ENCODE results near the gene SPINK8.

- TF ChIP-seq, protein P1, sequence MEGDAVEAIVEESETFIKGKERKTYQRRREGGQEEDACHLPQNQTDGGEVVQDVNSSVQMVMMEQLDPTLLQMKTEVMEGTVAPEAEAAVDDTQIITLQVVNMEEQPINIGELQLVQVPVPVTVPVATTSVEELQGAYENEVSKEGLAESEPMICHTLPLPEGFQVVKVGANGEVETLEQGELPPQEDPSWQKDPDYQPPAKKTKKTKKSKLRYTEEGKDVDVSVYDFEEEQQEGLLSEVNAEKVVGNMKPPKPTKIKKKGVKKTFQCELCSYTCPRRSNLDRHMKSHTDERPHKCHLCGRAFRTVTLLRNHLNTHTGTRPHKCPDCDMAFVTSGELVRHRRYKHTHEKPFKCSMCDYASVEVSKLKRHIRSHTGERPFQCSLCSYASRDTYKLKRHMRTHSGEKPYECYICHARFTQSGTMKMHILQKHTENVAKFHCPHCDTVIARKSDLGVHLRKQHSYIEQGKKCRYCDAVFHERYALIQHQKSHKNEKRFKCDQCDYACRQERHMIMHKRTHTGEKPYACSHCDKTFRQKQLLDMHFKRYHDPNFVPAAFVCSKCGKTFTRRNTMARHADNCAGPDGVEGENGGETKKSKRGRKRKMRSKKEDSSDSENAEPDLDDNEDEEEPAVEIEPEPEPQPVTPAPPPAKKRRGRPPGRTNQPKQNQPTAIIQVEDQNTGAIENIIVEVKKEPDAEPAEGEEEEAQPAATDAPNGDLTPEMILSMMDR (IDR thresholded peaks at IDR 0.05): no peak
- TF ChIP-seq POLR2A (IDR thresholded peaks at IDR 0.05; ENCODE audit: low read depth) (no peak), POLR2AphosphoS5 (IDR thresholded peaks at IDR 0.05) (no peak)
Observed at GRCh38 chr3:48370333-48370713, 36.9 kb upstream of the SPINK8 start.

Measured in esophagus muscularis mucosa (tissue), 3 donors.